SK-N-SH treated with all-trans-retinoic acid at 6 μM for 48 hours (cell line): ENCODE data around the gene SCN9A.

Experiments
- ATAC-seq: fragments of 200-7000 bp; cut with Tn5 transposase; 3 replicates; pipeline ENCODE4 v1.9.1; 2020; ENCODE audit warnings: mild to moderate bottlenecking, moderate library complexity
- ARNTL ChIP-seq: fragments of 450-650 bp; formaldehyde crosslinking; IDR thresholded peaks from 2 replicates; pipeline ENCODE4 v1.5.0; 2020; ENCODE audit warnings: low read depth, mild to moderate bottlenecking, moderate library complexity, borderline replicate concordance
- CSDC2 ChIP-seq: fragments of 250-450 bp; sonication (Bioruptor Pico); IDR thresholded peaks from 2 replicates; pipeline ENCODE4 v1.5.0; 2020; ENCODE audit warnings: mild to moderate bottlenecking, moderate library complexity
- ESRRG ChIP-seq: fragments of 250-450 bp; sonication (Bioruptor Pico); IDR thresholded peaks from 2 replicates; pipeline ENCODE4 v1.6.1; 2021; ENCODE audit warnings: mild to moderate bottlenecking
- GLIS3 ChIP-seq: fragments of 250-450 bp; sonication (Bioruptor Pico); IDR thresholded peaks from 2 replicates; pipeline ENCODE4 v1.5.0; 2020; ENCODE audit warnings: mild to moderate bottlenecking, moderate library complexity
- ISL1 ChIP-seq: fragments of 250-450 bp; sonication (Bioruptor Pico); IDR thresholded peaks from 2 replicates; pipeline ENCODE4 v2.1.2; 2022; ENCODE audit warnings: mild to moderate bottlenecking, moderate library complexity
- OSR1 ChIP-seq: fragments of 250-450 bp; sonication (Bioruptor Pico); IDR thresholded peaks from 2 replicates; pipeline ENCODE4 v1.8.0; 2022; ENCODE audit warnings: moderate library complexity, mild to moderate bottlenecking, inconsistent platforms
- PATZ1 ChIP-seq: fragments of 250-450 bp; sonication (Bioruptor Pico); IDR thresholded peaks from 2 replicates; pipeline ENCODE4 v1.8.0; 2020; ENCODE audit warnings: mild to moderate bottlenecking, moderate library complexity, borderline replicate concordance
- RARB ChIP-seq: fragments of 250-450 bp; sonication (Bioruptor Pico); IDR thresholded peaks from 2 replicates; pipeline ENCODE4 v1.8.0; 2021; ENCODE audit warnings: mild to moderate bottlenecking, moderate library complexity
- SNAI2 ChIP-seq: fragments of 250-450 bp; sonication (Bioruptor Pico); IDR thresholded peaks from 2 replicates; pipeline ENCODE4 v1.5.0; 2020; ENCODE audit warnings: mild to moderate bottlenecking, moderate library complexity
- TCF4 ChIP-seq: fragments of 250-450 bp; sonication (Bioruptor Pico); IDR thresholded peaks from 2 replicates; pipeline ENCODE4 v1.8.0; 2021; ENCODE audit warnings: mild to moderate bottlenecking, moderate library complexity, borderline replicate concordance
- ZC3H10 ChIP-seq: fragments of 250-450 bp; sonication (Bioruptor Pico); IDR thresholded peaks from 2 replicates; pipeline ENCODE4 v1.5.1; 2021; ENCODE audit warnings: mild to moderate bottlenecking, moderate library complexity
- ZFP3 ChIP-seq: fragments of 250-450 bp; sonication (Bioruptor Pico); IDR thresholded peaks from 2 replicates; pipeline ENCODE4 v1.5.0; 2020; ENCODE audit warnings: mild to moderate bottlenecking, moderate library complexity
- ZFP30 ChIP-seq: fragments of 450-650 bp; formaldehyde crosslinking; IDR thresholded peaks from 2 replicates; pipeline ENCODE4 v1.5.0; 2022; ENCODE audit warnings: mild to moderate bottlenecking, moderate library complexity
- ZNF565 ChIP-seq: fragments of 450-650 bp; formaldehyde crosslinking; conservative IDR thresholded peaks from 2 replicates; pipeline ENCODE4 v1.5.0; 2020; ENCODE audit warnings: low read depth, mild to moderate bottlenecking, moderate library complexity
- ZNF70 ChIP-seq: fragments of 450-650 bp; formaldehyde crosslinking; IDR thresholded peaks from 2 replicates; pipeline ENCODE4 v1.5.0; 2020; ENCODE audit warnings: mild to moderate bottlenecking, moderate library complexity
- ZNF8 ChIP-seq: fragments of 450-650 bp; formaldehyde crosslinking; IDR thresholded peaks from 2 replicates; pipeline ENCODE4 v1.5.0; 2020; ENCODE audit warnings: mild to moderate bottlenecking, moderate library complexity
- TF ChIP-seq, protein P1 (sequence below): fragments of 250-450 bp; sonication (Bioruptor Pico); IDR thresholded peaks from 2 replicates; pipeline ENCODE4 v1.8.0; 2021; ENCODE audit warnings: low read depth, mild to moderate bottlenecking, moderate library complexity, borderline replicate concordance
- TF ChIP-seq, protein P2 (sequence below): fragments of 250-450 bp; sonication (Bioruptor Pico); IDR thresholded peaks from 2 replicates; pipeline ENCODE4 v1.5.0; 2020; ENCODE audit warnings: mild to moderate bottlenecking, moderate library complexity
- TF ChIP-seq, protein P3 (sequence below): fragments of 250-450 bp; sonication (Bioruptor Pico); IDR thresholded peaks from 2 replicates; pipeline ENCODE4 v1.5.1; 2021; ENCODE audit warnings: mild to moderate bottlenecking, moderate library complexity
- TF ChIP-seq, protein P4 (sequence below): fragments of 250-450 bp; sonication (Bioruptor Pico); IDR thresholded peaks from 2 replicates; pipeline ENCODE4 v1.5.1; 2020; ENCODE audit warnings: low read depth, mild to moderate bottlenecking, moderate library complexity

SCN9A gene

GRCh38 chr2:166393008-166393407 is 17.3 kb upstream of the SCN9A start:
- no peak for TF ChIP-seq TCF4 (CRISPR knock-in tag)
- no peak for TF ChIP-seq ARNTL (CRISPR knock-in tag)
- no peak for ATAC-seq

DNA sequence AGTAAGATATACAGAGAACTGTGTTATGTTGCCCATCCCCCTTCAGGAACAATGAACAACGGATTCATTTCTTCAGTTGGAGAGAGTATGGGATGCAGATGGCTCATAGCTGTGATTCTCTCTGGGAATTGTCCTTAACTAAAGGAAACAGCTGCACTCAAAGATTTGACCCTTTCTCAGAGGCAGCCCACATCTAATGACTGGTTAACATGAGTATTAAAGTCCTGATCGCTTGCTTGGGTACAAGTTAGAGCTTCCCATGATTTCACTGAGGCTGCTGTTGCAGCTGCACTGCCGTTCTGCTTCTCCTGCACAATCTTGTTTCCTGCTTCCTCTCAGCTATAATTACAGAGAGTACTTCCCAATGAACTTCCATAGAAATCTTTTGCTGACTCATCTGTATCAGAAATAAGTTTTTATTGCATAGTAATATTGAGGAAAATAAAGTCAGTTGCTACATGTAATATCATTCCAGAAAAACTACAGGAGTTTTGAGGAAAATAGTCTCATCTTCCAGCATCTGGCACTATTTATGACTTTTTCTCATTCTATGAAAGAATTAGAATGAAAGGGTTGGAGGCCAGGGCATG is 12.8 kb upstream of the SCN9A start:
- no peak for ATAC-seq

DNA sequence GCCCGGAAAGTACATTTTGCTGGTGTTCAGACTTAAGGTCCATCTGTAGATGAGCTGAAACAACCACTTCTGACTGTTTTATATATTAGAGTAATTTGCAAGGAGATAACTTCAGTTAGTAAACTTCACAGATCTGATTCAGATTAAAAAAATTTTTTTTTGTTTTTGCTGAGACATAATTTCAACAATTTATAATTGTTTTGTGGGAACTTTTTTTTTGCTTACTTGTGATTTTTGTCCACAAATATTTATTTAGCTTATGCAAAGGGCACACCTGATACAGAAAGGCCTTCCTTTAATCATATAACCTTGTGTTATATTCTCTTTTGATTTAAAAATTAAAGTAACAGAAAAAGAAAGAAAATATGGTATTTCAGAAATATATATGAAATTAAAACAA is 9.6 kb upstream of the SCN9A start:
- no peak for ATAC-seq
- TF ChIP-seq PATZ1: no peak
- no peak for TF ChIP-seq RARB (CRISPR knock-in tag)
- no peak for TF ChIP-seq ZC3H10
- TF ChIP-seq ARNTL (CRISPR knock-in tag): no peak
- no peak for TF ChIP-seq ESRRG (CRISPR knock-in tag)
- TF ChIP-seq, protein P1, sequence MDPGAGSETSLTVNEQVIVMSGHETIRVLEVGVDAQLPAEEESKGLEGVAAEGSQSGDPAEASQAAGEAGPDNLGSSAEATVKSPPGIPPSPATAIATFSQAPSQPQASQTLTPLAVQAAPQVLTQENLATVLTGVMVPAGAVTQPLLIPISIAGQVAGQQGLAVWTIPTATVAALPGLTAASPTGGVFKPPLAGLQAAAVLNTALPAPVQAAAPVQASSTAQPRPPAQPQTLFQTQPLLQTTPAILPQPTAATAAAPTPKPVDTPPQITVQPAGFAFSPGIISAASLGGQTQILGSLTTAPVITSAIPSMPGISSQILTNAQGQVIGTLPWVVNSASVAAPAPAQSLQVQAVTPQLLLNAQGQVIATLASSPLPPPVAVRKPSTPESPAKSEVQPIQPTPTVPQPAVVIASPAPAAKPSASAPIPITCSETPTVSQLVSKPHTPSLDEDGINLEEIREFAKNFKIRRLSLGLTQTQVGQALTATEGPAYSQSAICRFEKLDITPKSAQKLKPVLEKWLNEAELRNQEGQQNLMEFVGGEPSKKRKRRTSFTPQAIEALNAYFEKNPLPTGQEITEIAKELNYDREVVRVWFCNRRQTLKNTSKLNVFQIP: no peak

More for the DNA sequence above, 12.8 kb upstream of the SCN9A start:
- no peak for TF ChIP-seq CSDC2 (CRISPR knock-in tag)
- TF ChIP-seq ZNF565 (CRISPR knock-in tag): no peak
- TF ChIP-seq, protein P2, sequence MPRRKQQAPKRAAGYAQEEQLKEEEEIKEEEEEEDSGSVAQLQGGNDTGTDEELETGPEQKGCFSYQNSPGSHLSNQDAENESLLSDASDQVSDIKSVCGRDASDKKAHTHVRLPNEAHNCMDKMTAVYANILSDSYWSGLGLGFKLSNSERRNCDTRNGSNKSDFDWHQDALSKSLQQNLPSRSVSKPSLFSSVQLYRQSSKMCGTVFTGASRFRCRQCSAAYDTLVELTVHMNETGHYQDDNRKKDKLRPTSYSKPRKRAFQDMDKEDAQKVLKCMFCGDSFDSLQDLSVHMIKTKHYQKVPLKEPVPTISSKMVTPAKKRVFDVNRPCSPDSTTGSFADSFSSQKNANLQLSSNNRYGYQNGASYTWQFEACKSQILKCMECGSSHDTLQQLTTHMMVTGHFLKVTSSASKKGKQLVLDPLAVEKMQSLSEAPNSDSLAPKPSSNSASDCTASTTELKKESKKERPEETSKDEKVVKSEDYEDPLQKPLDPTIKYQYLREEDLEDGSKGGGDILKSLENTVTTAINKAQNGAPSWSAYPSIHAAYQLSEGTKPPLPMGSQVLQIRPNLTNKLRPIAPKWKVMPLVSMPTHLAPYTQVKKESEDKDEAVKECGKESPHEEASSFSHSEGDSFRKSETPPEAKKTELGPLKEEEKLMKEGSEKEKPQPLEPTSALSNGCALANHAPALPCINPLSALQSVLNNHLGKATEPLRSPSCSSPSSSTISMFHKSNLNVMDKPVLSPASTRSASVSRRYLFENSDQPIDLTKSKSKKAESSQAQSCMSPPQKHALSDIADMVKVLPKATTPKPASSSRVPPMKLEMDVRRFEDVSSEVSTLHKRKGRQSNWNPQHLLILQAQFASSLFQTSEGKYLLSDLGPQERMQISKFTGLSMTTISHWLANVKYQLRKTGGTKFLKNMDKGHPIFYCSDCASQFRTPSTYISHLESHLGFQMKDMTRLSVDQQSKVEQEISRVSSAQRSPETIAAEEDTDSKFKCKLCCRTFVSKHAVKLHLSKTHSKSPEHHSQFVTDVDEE (CRISPR knock-in tag): no peak
- no peak for TF ChIP-seq ZNF8 (CRISPR knock-in tag)
- no peak for TF ChIP-seq OSR1 (CRISPR knock-in tag)
- TF ChIP-seq, protein P3, sequence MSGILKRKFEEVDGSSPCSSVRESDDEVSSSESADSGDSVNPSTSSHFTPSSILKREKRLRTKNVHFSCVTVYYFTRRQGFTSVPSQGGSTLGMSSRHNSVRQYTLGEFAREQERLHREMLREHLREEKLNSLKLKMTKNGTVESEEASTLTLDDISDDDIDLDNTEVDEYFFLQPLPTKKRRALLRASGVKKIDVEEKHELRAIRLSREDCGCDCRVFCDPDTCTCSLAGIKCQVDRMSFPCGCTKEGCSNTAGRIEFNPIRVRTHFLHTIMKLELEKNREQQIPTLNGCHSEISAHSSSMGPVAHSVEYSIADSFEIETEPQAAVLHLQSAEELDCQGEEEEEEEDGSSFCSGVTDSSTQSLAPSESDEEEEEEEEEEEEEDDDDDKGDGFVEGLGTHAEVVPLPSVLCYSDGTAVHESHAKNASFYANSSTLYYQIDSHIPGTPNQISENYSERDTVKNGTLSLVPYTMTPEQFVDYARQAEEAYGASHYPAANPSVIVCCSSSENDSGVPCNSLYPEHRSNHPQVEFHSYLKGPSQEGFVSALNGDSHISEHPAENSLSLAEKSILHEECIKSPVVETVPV (CRISPR knock-in tag): no peak
- no peak for TF ChIP-seq ISL1 (CRISPR knock-in tag)
- TF ChIP-seq PATZ1: no peak

GRCh38 chr2:166384774-166385173 is 9.0 kb upstream of the SCN9A start:
- no peak for ATAC-seq
- TF ChIP-seq ARNTL (CRISPR knock-in tag): no peak
- TF ChIP-seq ESRRG (CRISPR knock-in tag): no peak
- no peak for TF ChIP-seq TCF4 (CRISPR knock-in tag)
- TF ChIP-seq RARB (CRISPR knock-in tag): no peak
- TF ChIP-seq GLIS3 (CRISPR knock-in tag): no peak
- TF ChIP-seq, protein P4, sequence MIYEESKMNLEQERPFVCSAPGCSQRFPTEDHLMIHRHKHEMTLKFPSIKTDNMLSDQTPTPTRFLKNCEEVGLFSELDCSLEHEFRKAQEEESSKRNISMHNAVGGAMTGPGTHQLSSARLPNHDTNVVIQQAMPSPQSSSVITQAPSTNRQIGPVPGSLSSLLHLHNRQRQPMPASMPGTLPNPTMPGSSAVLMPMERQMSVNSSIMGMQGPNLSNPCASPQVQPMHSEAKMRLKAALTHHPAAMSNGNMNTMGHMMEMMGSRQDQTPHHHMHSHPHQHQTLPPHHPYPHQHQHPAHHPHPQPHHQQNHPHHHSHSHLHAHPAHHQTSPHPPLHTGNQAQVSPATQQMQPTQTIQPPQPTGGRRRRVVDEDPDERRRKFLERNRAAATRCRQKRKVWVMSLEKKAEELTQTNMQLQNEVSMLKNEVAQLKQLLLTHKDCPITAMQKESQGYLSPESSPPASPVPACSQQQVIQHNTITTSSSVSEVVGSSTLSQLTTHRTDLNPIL (CRISPR knock-in tag): no peak
- no peak for TF ChIP-seq ZNF565 (CRISPR knock-in tag)
- no peak for TF ChIP-seq CSDC2 (CRISPR knock-in tag)
- no peak for TF ChIP-seq ISL1 (CRISPR knock-in tag)
- TF ChIP-seq SNAI2 (CRISPR knock-in tag): no peak
- no peak for TF ChIP-seq ZFP3 (CRISPR knock-in tag)
- no peak for TF ChIP-seq ZNF8 (CRISPR knock-in tag)
- no peak for TF ChIP-seq OSR1 (CRISPR knock-in tag)
- no peak for TF ChIP-seq ZNF70 (CRISPR knock-in tag)
- TF ChIP-seq ZFP30: no peak
- TF ChIP-seq, protein P3 (CRISPR knock-in tag): no peak
